Measurements from ENCODE around the gene MORF4L1.

DNA sequence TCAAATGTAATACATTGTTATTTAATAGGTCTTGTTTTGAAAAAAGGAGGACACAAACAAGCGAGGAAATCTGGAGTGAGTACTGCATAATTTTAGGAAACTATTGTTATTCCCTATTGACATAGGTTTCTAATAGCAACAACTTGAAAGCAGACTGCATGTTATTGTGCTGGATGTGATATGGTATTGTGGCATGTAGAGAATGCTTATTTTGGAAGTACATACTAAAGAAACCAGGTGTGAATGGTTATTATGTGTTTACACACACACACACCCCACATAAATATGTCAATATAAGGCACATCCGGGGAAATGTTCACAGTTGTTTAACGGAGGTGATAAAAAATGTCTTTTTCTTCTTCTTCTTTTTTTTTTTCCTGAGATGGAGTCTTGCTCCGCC lies 5.9 kb upstream of the MORF4L1 start:
- TF ChIP-seq, protein P1, sequence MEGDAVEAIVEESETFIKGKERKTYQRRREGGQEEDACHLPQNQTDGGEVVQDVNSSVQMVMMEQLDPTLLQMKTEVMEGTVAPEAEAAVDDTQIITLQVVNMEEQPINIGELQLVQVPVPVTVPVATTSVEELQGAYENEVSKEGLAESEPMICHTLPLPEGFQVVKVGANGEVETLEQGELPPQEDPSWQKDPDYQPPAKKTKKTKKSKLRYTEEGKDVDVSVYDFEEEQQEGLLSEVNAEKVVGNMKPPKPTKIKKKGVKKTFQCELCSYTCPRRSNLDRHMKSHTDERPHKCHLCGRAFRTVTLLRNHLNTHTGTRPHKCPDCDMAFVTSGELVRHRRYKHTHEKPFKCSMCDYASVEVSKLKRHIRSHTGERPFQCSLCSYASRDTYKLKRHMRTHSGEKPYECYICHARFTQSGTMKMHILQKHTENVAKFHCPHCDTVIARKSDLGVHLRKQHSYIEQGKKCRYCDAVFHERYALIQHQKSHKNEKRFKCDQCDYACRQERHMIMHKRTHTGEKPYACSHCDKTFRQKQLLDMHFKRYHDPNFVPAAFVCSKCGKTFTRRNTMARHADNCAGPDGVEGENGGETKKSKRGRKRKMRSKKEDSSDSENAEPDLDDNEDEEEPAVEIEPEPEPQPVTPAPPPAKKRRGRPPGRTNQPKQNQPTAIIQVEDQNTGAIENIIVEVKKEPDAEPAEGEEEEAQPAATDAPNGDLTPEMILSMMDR (IDR thresholded peaks at IDR 0.05; ENCODE audit: low read depth, low read length, poor library complexity, severe bottlenecking) = no peak
- no peak for TF ChIP-seq EZH2phosphoT487 (IDR thresholded peaks at IDR 0.05; ENCODE audit: borderline replicate concordance, low read length)
